ENCODE measurements around the gene PACRG. TPM values are rescaled to one million over a fixed set of nuclear protein-coding genes. Genes with fewer than 3 reads are reported as not detected.

PACRG gene
- total and polyA plus RNA-seq, 2 of the 8 experiments (the other 6 are each of a cell fraction or from before 2014, with no cell fraction given), result 0.44 to 0.54 TPM

DNA sequence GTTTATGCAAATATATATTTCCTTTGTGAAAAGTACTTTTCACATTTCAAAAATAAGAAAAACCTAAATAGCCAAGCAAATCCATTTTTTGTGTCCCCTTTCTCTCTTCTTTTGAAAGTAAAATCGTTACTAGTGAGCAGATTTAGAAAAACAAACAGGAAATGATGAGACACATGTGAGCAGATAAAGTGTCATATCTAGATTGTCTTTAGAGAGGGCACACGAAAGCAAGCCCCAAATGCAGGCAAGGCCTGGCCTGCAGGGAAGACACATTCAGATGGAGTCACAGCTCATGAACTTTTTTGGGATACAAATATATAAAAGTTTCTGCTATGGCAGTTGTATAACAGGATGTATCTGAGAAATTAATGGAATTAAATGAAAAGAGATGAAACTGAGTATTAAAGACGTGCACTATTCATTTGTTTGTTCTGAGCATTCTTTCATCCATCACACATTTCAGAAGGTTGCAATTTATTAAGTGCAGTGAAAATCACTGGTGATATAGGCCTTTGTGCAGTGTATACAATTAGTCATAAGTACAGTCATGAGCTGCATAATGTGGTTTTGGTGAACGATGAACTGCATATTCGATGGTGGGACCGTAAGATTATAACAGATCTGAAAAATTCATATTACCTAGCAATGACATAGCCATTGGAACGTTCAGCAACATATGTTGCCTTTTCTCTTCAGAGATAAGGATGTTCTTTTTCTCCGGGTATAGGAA is 101.4 kb downstream of the PACRG start (continued):
- TF ChIP-seq, protein P1, sequence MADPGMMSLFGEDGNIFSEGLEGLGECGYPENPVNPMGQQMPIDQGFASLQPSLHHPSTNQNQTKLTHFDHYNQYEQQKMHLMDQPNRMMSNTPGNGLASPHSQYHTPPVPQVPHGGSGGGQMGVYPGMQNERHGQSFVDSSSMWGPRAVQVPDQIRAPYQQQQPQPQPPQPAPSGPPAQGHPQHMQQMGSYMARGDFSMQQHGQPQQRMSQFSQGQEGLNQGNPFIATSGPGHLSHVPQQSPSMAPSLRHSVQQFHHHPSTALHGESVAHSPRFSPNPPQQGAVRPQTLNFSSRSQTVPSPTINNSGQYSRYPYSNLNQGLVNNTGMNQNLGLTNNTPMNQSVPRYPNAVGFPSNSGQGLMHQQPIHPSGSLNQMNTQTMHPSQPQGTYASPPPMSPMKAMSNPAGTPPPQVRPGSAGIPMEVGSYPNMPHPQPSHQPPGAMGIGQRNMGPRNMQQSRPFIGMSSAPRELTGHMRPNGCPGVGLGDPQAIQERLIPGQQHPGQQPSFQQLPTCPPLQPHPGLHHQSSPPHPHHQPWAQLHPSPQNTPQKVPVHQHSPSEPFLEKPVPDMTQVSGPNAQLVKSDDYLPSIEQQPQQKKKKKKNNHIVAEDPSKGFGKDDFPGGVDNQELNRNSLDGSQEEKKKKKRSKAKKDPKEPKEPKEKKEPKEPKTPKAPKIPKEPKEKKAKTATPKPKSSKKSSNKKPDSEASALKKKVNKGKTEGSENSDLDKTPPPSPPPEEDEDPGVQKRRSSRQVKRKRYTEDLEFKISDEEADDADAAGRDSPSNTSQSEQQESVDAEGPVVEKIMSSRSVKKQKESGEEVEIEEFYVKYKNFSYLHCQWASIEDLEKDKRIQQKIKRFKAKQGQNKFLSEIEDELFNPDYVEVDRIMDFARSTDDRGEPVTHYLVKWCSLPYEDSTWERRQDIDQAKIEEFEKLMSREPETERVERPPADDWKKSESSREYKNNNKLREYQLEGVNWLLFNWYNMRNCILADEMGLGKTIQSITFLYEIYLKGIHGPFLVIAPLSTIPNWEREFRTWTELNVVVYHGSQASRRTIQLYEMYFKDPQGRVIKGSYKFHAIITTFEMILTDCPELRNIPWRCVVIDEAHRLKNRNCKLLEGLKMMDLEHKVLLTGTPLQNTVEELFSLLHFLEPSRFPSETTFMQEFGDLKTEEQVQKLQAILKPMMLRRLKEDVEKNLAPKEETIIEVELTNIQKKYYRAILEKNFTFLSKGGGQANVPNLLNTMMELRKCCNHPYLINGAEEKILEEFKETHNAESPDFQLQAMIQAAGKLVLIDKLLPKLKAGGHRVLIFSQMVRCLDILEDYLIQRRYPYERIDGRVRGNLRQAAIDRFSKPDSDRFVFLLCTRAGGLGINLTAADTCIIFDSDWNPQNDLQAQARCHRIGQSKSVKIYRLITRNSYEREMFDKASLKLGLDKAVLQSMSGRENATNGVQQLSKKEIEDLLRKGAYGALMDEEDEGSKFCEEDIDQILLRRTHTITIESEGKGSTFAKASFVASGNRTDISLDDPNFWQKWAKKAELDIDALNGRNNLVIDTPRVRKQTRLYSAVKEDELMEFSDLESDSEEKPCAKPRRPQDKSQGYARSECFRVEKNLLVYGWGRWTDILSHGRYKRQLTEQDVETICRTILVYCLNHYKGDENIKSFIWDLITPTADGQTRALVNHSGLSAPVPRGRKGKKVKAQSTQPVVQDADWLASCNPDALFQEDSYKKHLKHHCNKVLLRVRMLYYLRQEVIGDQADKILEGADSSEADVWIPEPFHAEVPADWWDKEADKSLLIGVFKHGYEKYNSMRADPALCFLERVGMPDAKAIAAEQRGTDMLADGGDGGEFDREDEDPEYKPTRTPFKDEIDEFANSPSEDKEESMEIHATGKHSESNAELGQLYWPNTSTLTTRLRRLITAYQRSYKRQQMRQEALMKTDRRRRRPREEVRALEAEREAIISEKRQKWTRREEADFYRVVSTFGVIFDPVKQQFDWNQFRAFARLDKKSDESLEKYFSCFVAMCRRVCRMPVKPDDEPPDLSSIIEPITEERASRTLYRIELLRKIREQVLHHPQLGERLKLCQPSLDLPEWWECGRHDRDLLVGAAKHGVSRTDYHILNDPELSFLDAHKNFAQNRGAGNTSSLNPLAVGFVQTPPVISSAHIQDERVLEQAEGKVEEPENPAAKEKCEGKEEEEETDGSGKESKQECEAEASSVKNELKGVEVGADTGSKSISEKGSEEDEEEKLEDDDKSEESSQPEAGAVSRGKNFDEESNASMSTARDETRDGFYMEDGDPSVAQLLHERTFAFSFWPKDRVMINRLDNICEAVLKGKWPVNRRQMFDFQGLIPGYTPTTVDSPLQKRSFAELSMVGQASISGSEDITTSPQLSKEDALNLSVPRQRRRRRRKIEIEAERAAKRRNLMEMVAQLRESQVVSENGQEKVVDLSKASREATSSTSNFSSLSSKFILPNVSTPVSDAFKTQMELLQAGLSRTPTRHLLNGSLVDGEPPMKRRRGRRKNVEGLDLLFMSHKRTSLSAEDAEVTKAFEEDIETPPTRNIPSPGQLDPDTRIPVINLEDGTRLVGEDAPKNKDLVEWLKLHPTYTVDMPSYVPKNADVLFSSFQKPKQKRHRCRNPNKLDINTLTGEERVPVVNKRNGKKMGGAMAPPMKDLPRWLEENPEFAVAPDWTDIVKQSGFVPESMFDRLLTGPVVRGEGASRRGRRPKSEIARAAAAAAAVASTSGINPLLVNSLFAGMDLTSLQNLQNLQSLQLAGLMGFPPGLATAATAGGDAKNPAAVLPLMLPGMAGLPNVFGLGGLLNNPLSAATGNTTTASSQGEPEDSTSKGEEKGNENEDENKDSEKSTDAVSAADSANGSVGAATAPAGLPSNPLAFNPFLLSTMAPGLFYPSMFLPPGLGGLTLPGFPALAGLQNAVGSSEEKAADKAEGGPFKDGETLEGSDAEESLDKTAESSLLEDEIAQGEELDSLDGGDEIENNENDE (IDR thresholded peaks at IDR 0.05; ENCODE audit: insufficient replicate concordance, low read length), result no peak
- TF ChIP-seq, protein P2, sequence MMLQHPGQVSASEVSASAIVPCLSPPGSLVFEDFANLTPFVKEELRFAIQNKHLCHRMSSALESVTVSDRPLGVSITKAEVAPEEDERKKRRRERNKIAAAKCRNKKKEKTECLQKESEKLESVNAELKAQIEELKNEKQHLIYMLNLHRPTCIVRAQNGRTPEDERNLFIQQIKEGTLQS (IDR thresholded peaks at IDR 0.05; ENCODE audit: insufficient read depth, low read depth, low read length), result no peak
- TF ChIP-seq SIN3A (conservative IDR thresholded peaks at IDR 0.05 in 1 of 2, IDR thresholded peaks at IDR 0.05 in 1 of 2; ENCODE audit: low read depth in 1 of 2, low read length in 2 of 2), result no peak
- no peak for TF ChIP-seq RBBP5 (IDR thresholded peaks at IDR 0.05; ENCODE audit: borderline replicate concordance, low read depth, low read length)
- TF ChIP-seq RNF2 (IDR thresholded peaks at IDR 0.05; ENCODE audit: borderline replicate concordance, low read depth, low read length, missing control alignments, poor library complexity, severe bottlenecking), result no peak
- TF ChIP-seq HDAC2 (IDR thresholded peaks at IDR 0.05; ENCODE audit: borderline replicate concordance in 1 of 2, low read depth in 2 of 2, low read length in 2 of 2), result no peak
- TF ChIP-seq MAFK (IDR thresholded peaks at IDR 0.05; ENCODE audit: low read depth, low read length), result no peak
